ENCODE data around the gene HCN4. TPM values are rescaled to one million over a fixed set of nuclear protein-coding genes. Genes with fewer than 3 reads are reported as not detected.

HCN4 gene
- total and polyA plus RNA-seq, 2 experiments from 2014 or later, result 0.03 TPM; not detected in 1

GRCh38 chr15:73270366-73271097, 98.2 kb downstream of the HCN4 start:
- Histone ChIP-seq H3K27ac (no peak overlapping the region), H3F3A (ENCODE audit: insufficient read depth) (no peaks in the 10 kb centered on the region), H3K4me3 (no peak overlapping the region), H3K27me3 (replicated peaks; ENCODE audit: insufficient read depth) (no peaks in the 10 kb centered on the region), H3K36me3 (ENCODE audit: low read depth) (no peaks in the 10 kb centered on the region), H3K79me2 (ENCODE audit: insufficient read depth) (no peaks in the 10 kb centered on the region), H3K9me3 (ENCODE audit: low read depth) (no peaks in the 10 kb centered on the region), H4K20me1 (ENCODE audit: insufficient read depth) (no peaks in the 10 kb centered on the region), H3K9ac (no peak overlapping the region), H3K9me2 (ENCODE audit: insufficient read depth) (no peaks in the 10 kb centered on the region), H2AFZ (no peak overlapping the region), H3K4me1 (ENCODE audit: insufficient read depth) (no peaks in the 10 kb centered on the region), H3K4me2 (ENCODE audit: unreplicated experiment) (no peak overlapping the region)
- in situ Hi-C loops (cut with MboI), result loop anchor here (25.0 kb wide), 1 partner anchor 483 kb away; the partner anchor contains the start of gene ADPGK
- TF ChIP-seq EZH2 (IDR thresholded peaks at IDR 0.05; ENCODE audit: insufficient read depth, poor library complexity, severe bottlenecking) (no peak), EZH2phosphoT487 (IDR thresholded peaks at IDR 0.05; ENCODE audit: insufficient read depth, low read depth) (no peak)
- no peak for DNase-seq
- whole genome bisulfite sequencing, 2 experiments (ENCODE audit: low coverage in 1 of 2, low lambda C conversion rate in 2 of 2, missing lambda C conversion rate in 2 of 2), result 62 to 63% methylated on average over 3 of the region's 3 CpGs

Other genes with a start within 250 kb of the HCN4 start
- not detected in 2 replicates for gene REC114, start 74.2 kb upstream of the HCN4 start, total RNA-seq (2014; rRNA removed; shearing (Covaris generic))
- gene REC114, start 74.2 kb upstream of the HCN4 start, polyA plus RNA-seq (2016; fragmentation: Nextera tagmentation; extraction: Ambion mirVana), result not detected in 2 replicates